GM19455 (cell line): ENCODE measurements around the gene CUL5.

Experiments
- ATAC-seq: cut with Tn5 transposase; IDR thresholded peaks from one replicate; pipeline ENCODE4 v1.9.1; 2021; ENCODE audit not compliant: unreplicated experiment

Gene CUL5

GRCh38 chr11:108008656-108009496 lies at the start of gene CUL5:
Gene CUL5 (plus strand): TSS chr11:108008898. CDS start chr11:108009349, 451 bp downstream.
- peak; percentile 88 for ATAC-seq

GRCh38 chr11:107961480-107961879 lies 47.2 kb upstream of the CUL5 start:
- ATAC-seq = no peak

- ATAC-seq = no peak
Observed at GRCh38 chr11:107962181-107962580, 46.5 kb upstream of the CUL5 start.

GRCh38 chr11:107963091-107963490 lies 45.6 kb upstream of the CUL5 start:
- ATAC-seq = no peak

GRCh38 chr11:107969219-107969618 lies 39.5 kb upstream of the CUL5 start:
- no peak for ATAC-seq

GRCh38 chr11:107970049-107970448 lies 38.6 kb upstream of the CUL5 start:
- ATAC-seq = no peak

- ATAC-seq = no peak
Observed at GRCh38 chr11:107973641-107974040, 35.1 kb upstream of the CUL5 start.

- no peak for ATAC-seq
Observed at GRCh38 chr11:107988397-107989158, 20.1 kb upstream of the CUL5 start.

GRCh38 chr11:107991868-107992414 lies 16.8 kb upstream of the CUL5 start:
- no peak for ATAC-seq

GRCh38 chr11:107996006-107996776 lies 12.5 kb upstream of the CUL5 start:
- ATAC-seq = no peak

GRCh38 chr11:107998761-107999160 lies 9.9 kb upstream of the CUL5 start:
- ATAC-seq = no peak

- peak; percentile 97 for ATAC-seq
Observed at GRCh38 chr11:107999759-108000455, 8.8 kb upstream of the CUL5 start.

- ATAC-seq = no peak
Observed at GRCh38 chr11:108002476-108002875, 6.2 kb upstream of the CUL5 start.

GRCh38 chr11:108003623-108004022 lies 5.1 kb upstream of the CUL5 start:
- ATAC-seq = no peak

- no peak for ATAC-seq
Observed at GRCh38 chr11:108007819-108008218, 879 bp upstream of the CUL5 start.

GRCh38 chr11:108009497-108010370 lies 1.0 kb downstream of the CUL5 start:
- ATAC-seq = peak; percentile 5

- no peak for ATAC-seq
Observed at GRCh38 chr11:108012139-108012725, 3.5 kb downstream of the CUL5 start.

GRCh38 chr11:108016647-108017046 lies 7.9 kb downstream of the CUL5 start:
- ATAC-seq = no peak

GRCh38 chr11:108018708-108019107 lies 10.0 kb downstream of the CUL5 start:
- no peak for ATAC-seq
